Hematopoietic multipotent progenitor cell treated with erythropoietin and hydrocortisone succinate and interleukin-3 and kit ligand, for 6 days (in vitro differentiated cells): Measurements from ENCODE around the gene NYNRIN.

ENCODE experiments used
- DNase-seq: peaks from one replicate; pipeline ENCODE4 v3.0.0-alpha.2; 2015

NYNRIN gene

GRCh38 chr14:24395609-24396582, 2.9 kb upstream of the NYNRIN start:
- peak; percentile 83 for DNase-seq

- DNase-seq: no peak
These were observed 1.0 kb upstream of the NYNRIN start for GRCh38 chr14:24397639-24398292.

GRCh38 chr14:24398293-24398652, 530 bp upstream of the NYNRIN start:
- DNase-seq: no peak

- no peak for DNase-seq
These were observed 632 bp downstream of the NYNRIN start for GRCh38 chr14:24399447-24399822.

GRCh38 chr14:24399999-24400718, 1.4 kb downstream of the NYNRIN start:
- no peak for DNase-seq

- DNase-seq: no peak
These were observed 3.3 kb downstream of the NYNRIN start for GRCh38 chr14:24401810-24402702.

GRCh38 chr14:24403294-24403998, 4.6 kb downstream of the NYNRIN start:
- DNase-seq: no peak

GRCh38 chr14:24404814-24405213, 6.0 kb downstream of the NYNRIN start:
- DNase-seq: no peak

- DNase-seq: no peak
These were observed 7.6 kb downstream of the NYNRIN start for GRCh38 chr14:24406416-24406815.

- DNase-seq: no peak
These were observed 9.0 kb downstream of the NYNRIN start for GRCh38 chr14:24407608-24408325.

GRCh38 chr14:24408764-24409163, 10.0 kb downstream of the NYNRIN start:
- DNase-seq: no peak

GRCh38 chr14:24409192-24409591, 10.4 kb downstream of the NYNRIN start:
- DNase-seq: no peak

GRCh38 chr14:24409956-24410355, 11.2 kb downstream of the NYNRIN start:
- DNase-seq: no peak

GRCh38 chr14:24411443-24412389, 12.9 kb downstream of the NYNRIN start:
- DNase-seq: peak; percentile 87

GRCh38 chr14:24414077-24414476, 15.3 kb downstream of the NYNRIN start:
- no peak for DNase-seq

- DNase-seq: no peak
These were observed 16.1 kb downstream of the NYNRIN start for GRCh38 chr14:24414732-24415420.

GRCh38 chr14:24415421-24416253, 16.8 kb downstream of the NYNRIN start:
- no peak for DNase-seq

- DNase-seq: no peak
These were observed 17.6 kb downstream of the NYNRIN start for GRCh38 chr14:24416254-24416931.
